ENCODE measurements around the gene TBX1. TPM values are rescaled to one million over a fixed set of nuclear protein-coding genes. Genes with fewer than 3 reads are reported as not detected.

The TBX1 gene
- polyA plus RNA-seq, 1 donor (not counting 4 experiments of a cell fraction or from before 2014, with no cell fraction given) = 0.10 TPM

DNA sequence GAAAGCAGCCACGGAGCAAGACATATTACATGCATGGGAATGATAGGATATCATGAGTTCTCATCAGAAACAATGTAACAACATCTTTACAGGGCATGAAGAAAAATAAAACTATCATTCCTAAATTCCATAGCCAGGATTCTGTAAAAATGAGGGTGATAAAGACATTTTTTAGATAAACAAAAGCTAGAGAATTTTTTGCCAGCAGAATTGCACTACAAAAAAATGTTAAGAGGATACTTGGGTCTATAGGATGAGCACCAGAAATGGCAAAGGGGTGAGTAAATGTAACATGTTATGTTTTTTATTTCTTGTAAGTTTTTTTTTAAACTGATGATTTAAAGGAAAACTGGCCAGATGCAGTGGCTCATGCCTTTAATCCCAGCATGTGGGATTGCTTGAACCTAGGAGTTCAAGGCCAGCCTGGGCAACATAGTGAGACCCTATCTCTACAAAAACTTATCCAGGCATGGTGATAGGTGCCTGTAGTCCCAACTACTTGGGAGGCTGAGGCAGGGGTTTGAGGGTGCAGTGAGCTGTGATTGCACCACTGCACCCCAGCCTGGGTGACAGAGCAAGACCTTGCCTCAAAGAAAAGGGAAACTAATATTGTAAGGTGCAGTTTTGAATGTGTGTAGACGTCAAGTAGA, 33.2 kb downstream of the TBX1 start:
- no peak overlapping the region for H3K4me3 ChIP-seq (ENCODE audit: control insufficient read depth in 2 of 3, extremely low read depth in 1 of 3, insufficient read depth in 2 of 3, low read depth in 1 of 3, low read length in 3 of 3)
- no peaks in the 10 kb centered on the region for H3K4me1 ChIP-seq (ENCODE audit: control insufficient read depth, extremely low read depth, insufficient read depth, low read length)
- H3K4me2 ChIP-seq (ENCODE audit: control insufficient read depth, extremely low read depth, insufficient read depth, low read depth, low read length) = no peak overlapping the region
- H3K27ac ChIP-seq (ENCODE audit: control insufficient read depth, insufficient read depth, low read length) = no peak overlapping the region
- no peak for DNase-seq (ENCODE audit: low read depth, low spot score)
- no peaks in the 10 kb centered on the region for H3K9me3 ChIP-seq (ENCODE audit: control insufficient read depth, low read depth, low read length)
- H4K20me1 ChIP-seq (ENCODE audit: control insufficient read depth, extremely low read depth, insufficient read depth, low read length) = no peaks in the 10 kb centered on the region
- H2AFZ ChIP-seq (ENCODE audit: control insufficient read depth, low read length) = no peak overlapping the region
- H3K9ac ChIP-seq (ENCODE audit: control insufficient read depth, extremely low read depth, insufficient read depth, low read length) = no peak overlapping the region
- no peaks in the 10 kb centered on the region for H3K79me2 ChIP-seq (ENCODE audit: control insufficient read depth, insufficient read depth, low read length)
- dilution Hi-C loops (cut with MboI; ENCODE audit: extremely low pct_ligation_motif_present, low sequenced_read_pairs) = no loop called here
- TF ChIP-seq EZH2 (IDR thresholded peaks at IDR 0.05; ENCODE audit: low read length) = no peak
- TF ChIP-seq, protein P1, sequence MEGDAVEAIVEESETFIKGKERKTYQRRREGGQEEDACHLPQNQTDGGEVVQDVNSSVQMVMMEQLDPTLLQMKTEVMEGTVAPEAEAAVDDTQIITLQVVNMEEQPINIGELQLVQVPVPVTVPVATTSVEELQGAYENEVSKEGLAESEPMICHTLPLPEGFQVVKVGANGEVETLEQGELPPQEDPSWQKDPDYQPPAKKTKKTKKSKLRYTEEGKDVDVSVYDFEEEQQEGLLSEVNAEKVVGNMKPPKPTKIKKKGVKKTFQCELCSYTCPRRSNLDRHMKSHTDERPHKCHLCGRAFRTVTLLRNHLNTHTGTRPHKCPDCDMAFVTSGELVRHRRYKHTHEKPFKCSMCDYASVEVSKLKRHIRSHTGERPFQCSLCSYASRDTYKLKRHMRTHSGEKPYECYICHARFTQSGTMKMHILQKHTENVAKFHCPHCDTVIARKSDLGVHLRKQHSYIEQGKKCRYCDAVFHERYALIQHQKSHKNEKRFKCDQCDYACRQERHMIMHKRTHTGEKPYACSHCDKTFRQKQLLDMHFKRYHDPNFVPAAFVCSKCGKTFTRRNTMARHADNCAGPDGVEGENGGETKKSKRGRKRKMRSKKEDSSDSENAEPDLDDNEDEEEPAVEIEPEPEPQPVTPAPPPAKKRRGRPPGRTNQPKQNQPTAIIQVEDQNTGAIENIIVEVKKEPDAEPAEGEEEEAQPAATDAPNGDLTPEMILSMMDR (optimal IDR thresholded peaks at IDR 0.05 in 1 of 3, IDR thresholded peaks at IDR 0.05 in 1 of 3, conservative IDR thresholded peaks at IDR 0.05 in 1 of 3; ENCODE audit: extremely low read depth in 1 of 3, insufficient read depth in 2 of 3, low read length in 3 of 3) = no peak
- no peaks in the 10 kb centered on the region for H3K27me3 ChIP-seq (ENCODE audit: control insufficient read depth, extremely low read depth, insufficient read depth, low read length)
- H3K9me1 ChIP-seq (ENCODE audit: control insufficient read depth, extremely low read depth, insufficient read depth, low read length) = no peaks in the 10 kb centered on the region
- FAIRE-seq = no peak
- peaks cover 2 to 4% of the 10 kb centered on the region in 2 experiments for H3K36me3 ChIP-seq (ENCODE audit: control insufficient read depth in 2 of 2, extremely low read depth in 1 of 2, insufficient read depth in 2 of 2, low read length in 2 of 2)

DNA sequence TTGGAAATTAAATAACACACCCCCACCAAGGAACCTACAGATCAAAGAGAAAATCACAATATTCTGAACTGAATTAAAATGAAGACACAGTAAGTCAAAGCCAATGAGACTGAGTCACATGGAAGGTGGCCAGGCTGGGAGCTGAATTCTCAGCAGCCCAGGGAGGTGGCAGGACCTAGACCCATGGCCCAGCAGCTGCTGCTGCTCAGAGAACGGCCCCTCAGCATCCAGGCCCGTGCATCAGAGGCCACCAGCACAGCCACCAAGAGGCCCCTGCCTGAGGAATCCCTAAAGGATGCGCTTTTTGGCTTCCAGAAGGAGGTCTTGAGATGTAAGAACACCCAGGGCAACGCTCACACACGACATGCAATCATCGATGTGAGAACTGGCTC, 35.0 kb downstream of the TBX1 start:
- TF ChIP-seq, protein P1 (optimal IDR thresholded peaks at IDR 0.05 in 1 of 3, IDR thresholded peaks at IDR 0.05 in 1 of 3, conservative IDR thresholded peaks at IDR 0.05 in 1 of 3; ENCODE audit: extremely low read depth in 1 of 3, insufficient read depth in 2 of 3, low read length in 3 of 3) = no peak
- TF ChIP-seq EZH2 (IDR thresholded peaks at IDR 0.05; ENCODE audit: low read length) = no peak
- no peak for FAIRE-seq
- no peaks in the 10 kb centered on the region for H3K9me3 ChIP-seq (ENCODE audit: control insufficient read depth, low read depth, low read length)
- no peak overlapping the region for H3K27ac ChIP-seq (ENCODE audit: control insufficient read depth, insufficient read depth, low read length)
- dilution Hi-C loops (cut with MboI; ENCODE audit: extremely low pct_ligation_motif_present, low sequenced_read_pairs) = no loop called here
- H3K4me2 ChIP-seq (ENCODE audit: control insufficient read depth, extremely low read depth, insufficient read depth, low read depth, low read length) = no peak overlapping the region
- DNase-seq (ENCODE audit: low read depth, low spot score) = no peak
- no peaks in the 10 kb centered on the region for H4K20me1 ChIP-seq (ENCODE audit: control insufficient read depth, extremely low read depth, insufficient read depth, low read length)
- H3K36me3 ChIP-seq (ENCODE audit: control insufficient read depth in 2 of 2, extremely low read depth in 1 of 2, insufficient read depth in 2 of 2, low read length in 2 of 2) = peaks cover 1 to 4% of the 10 kb centered on the region in 2 experiments
- H3K4me1 ChIP-seq (ENCODE audit: control insufficient read depth, extremely low read depth, insufficient read depth, low read length) = no peaks in the 10 kb centered on the region
- no peaks in the 10 kb centered on the region for H3K79me2 ChIP-seq (ENCODE audit: control insufficient read depth, insufficient read depth, low read length)
- H3K9ac ChIP-seq (ENCODE audit: control insufficient read depth, extremely low read depth, insufficient read depth, low read length) = no peak overlapping the region
- H3K4me3 ChIP-seq (ENCODE audit: control insufficient read depth in 2 of 3, extremely low read depth in 1 of 3, insufficient read depth in 2 of 3, low read depth in 1 of 3, low read length in 3 of 3) = no peak overlapping the region
- no peaks in the 10 kb centered on the region for H3K9me1 ChIP-seq (ENCODE audit: control insufficient read depth, extremely low read depth, insufficient read depth, low read length)
- H3K27me3 ChIP-seq (ENCODE audit: control insufficient read depth, extremely low read depth, insufficient read depth, low read length) = no peaks in the 10 kb centered on the region
- H2AFZ ChIP-seq (ENCODE audit: control insufficient read depth, low read length) = no peak overlapping the region

Measured in keratinocyte (primary cell).